Fibroblast of gingiva (primary cell): ENCODE results near the gene FOXN3.

Experiments
- DNase-seq: peaks from one replicate; pipeline ENCODE4 v3.0.0-alpha.2; 2011; ENCODE audit warnings: low read depth

FOXN3 gene

GRCh38 chr14:89417091-89417464 is at the start of gene FOXN3:
Gene FOXN3 (minus strand): TSS chr14:89417233. CDS start chr14:89412476, 4,757 bp downstream.
- DNase-seq = peak; percentile 92

GRCh38 chr14:89466484-89466883 is 49.5 kb upstream of the FOXN3 start:
- no peak for DNase-seq

GRCh38 chr14:89465876-89466275 is 48.8 kb upstream of the FOXN3 start:
- no peak for DNase-seq

GRCh38 chr14:89461256-89461655 is 44.2 kb upstream of the FOXN3 start:
- no peak for DNase-seq

GRCh38 chr14:89458713-89459420 is 41.8 kb upstream of the FOXN3 start:
- DNase-seq = no peak

- DNase-seq = no peak
Measured at GRCh38 chr14:89457007-89457406, 40.0 kb upstream of the FOXN3 start.

- no peak for DNase-seq
Measured at GRCh38 chr14:89455412-89455811, 38.4 kb upstream of the FOXN3 start.

- DNase-seq = no peak
Measured at GRCh38 chr14:89454996-89455395, 38.0 kb upstream of the FOXN3 start.

GRCh38 chr14:89452281-89452680 is 35.2 kb upstream of the FOXN3 start:
- DNase-seq = no peak

GRCh38 chr14:89451229-89451628 is 34.2 kb upstream of the FOXN3 start:
- no peak for DNase-seq

GRCh38 chr14:89447182-89447944 is 30.3 kb upstream of the FOXN3 start:
- DNase-seq = no peak

GRCh38 chr14:89445273-89445973 is 28.4 kb upstream of the FOXN3 start:
- DNase-seq = no peak

GRCh38 chr14:89444516-89445125 is 27.6 kb upstream of the FOXN3 start:
- no peak for DNase-seq

- DNase-seq = no peak
Measured at GRCh38 chr14:89444044-89444443, 27.0 kb upstream of the FOXN3 start.

- DNase-seq = no peak
Measured at GRCh38 chr14:89443042-89443629, 26.1 kb upstream of the FOXN3 start.

- no peak for DNase-seq
Measured at GRCh38 chr14:89442280-89442679, 25.2 kb upstream of the FOXN3 start.

- no peak for DNase-seq
Measured at GRCh38 chr14:89440986-89441909, 24.2 kb upstream of the FOXN3 start.

- DNase-seq = no peak
Measured at GRCh38 chr14:89435892-89436656, 19.0 kb upstream of the FOXN3 start.

- DNase-seq = peak; percentile 61
Measured at GRCh38 chr14:89435492-89435891, 18.5 kb upstream of the FOXN3 start.

- no peak for DNase-seq
Measured at GRCh38 chr14:89432226-89432625, 15.2 kb upstream of the FOXN3 start.
